Left renal cortex interstitium (tissue), 4 donors: ENCODE measurements around the gene RPS4Y2. TPM values are rescaled to one million over a fixed set of nuclear protein-coding genes. Genes with fewer than 3 reads are reported as not detected.

ENCODE experiments used
- DNase-seq, 4 donors: peaks; one replicate each; pipeline ENCODE4 v3.0.0-alpha.2; 2013; ENCODE audit warnings: low read depth in 4 of 4, low spot score in 2 of 4, missing footprints in 1 of 4
- polyA plus RNA-seq, 4 donors: library from polyadenylated mRNA; unstranded; fragments of 120-200 nt; gene quantifications; one replicate each; pipeline ENCODE4 v1.2.1, GENCODE V29; 2013; ENCODE audit not compliant: insufficient read length in 4 of 4

The RPS4Y2 gene
- polyA plus RNA-seq = under 1 TPM; 0.21 to 0.54 (median 0.35) TPM

DNA sequence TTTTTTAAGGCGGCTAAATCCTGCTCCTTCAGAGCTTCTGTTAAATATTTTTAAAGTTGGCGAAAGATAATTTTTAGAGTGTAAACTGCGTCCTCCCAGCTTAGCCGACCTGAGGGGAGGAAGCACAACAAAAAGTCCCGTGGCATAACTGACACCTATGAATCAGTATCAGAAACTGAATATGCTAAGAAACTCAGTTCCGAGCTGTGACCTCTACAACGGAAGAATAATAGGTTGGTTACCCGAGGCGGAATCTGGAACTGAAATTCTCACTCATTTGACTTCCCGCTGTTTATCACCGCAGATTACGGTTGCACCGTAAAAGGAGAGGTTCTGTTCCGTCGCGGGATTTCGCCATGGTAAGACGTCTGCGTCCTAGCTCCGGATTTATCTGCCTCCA, at the start of gene RPS4Y2:
Gene RPS4Y2, plus strand, starts transcription at position 301 of the 400 bp plus-strand sequence. Its CDS starts 56 bp downstream, at position 357.
- DNase-seq = no peak

- no peak for DNase-seq
These were observed 41.5 kb upstream of the RPS4Y2 start for GRCh38 chrY:20714391-20714790.

DNA sequence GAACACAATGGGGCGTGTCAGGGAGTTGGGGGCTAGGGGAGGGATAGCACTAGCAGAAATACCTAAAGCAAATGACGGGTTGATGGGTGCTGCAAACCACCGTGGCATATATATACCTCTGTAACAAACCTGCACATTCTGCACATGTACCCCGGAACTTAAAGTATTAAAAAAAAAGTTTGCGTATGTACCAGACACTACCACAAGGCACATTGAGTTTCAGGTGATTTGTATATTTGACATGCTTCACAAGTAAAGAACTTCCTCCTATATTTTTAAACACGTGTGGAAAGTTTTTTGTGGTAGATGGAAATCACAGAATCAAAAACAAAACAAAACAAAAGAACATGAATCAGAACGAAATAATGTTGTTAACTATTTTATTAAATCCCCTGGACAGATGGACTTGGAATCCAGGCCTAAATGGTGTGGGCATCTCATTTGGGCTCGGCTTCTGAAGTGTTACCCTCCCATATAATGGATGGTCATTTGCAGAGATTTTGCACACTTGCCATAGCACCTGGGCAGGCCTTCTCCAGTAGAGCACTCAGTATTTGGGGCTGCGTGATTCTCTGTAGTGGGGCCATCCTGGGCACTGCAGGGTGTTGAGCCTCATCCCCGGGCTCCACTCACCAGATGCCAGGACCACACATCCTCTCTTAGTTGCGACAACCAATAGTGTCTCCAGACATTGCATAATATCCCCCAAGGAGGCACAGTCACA, 29.6 kb upstream of the RPS4Y2 start:
- no peak for DNase-seq

DNA sequence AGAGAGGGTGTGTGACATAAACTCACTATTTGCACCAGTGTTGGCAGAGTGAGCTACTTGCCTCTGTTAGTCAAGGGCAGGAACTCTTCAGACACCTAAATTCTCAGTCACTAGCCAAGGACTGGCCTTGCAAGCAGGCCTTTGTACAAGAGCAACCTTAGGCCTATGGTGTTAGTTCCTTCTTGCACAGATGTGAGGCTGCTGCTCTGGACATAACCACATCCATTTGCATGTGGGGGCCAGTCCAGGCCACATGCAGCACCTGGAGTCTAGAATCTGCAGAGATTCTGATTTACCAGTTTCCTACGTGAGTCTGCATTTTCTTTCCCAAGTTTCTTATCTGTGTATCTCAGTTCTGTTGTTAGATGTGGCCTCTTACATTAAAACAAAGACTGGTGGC, 20.7 kb upstream of the RPS4Y2 start:
- DNase-seq = no peak

GRCh38 chrY:20739806-20740205, 16.1 kb upstream of the RPS4Y2 start:
- no peak for DNase-seq

DNA sequence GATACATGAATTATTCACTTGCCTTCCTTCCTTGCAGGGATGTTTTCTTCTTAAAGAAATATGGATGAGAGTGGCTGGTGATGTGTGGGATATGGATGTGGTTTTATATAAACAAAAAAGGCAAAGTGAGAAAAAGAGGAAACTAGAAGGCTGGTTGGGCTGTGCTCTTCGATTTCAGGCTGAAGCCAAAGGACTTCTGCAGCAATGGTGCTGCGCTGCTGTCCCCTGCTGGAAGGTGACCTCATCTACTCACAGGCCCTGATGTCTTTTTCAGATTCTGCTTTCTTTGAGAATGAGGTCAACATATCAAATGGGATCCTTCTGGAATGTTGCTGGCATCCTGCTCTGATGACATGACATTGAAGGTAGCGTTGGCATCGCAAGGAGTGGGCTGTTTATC, 15.3 kb upstream of the RPS4Y2 start:
- DNase-seq = no peak

GRCh38 chrY:20745060-20745459, 10.8 kb upstream of the RPS4Y2 start:
- no peak for DNase-seq

- DNase-seq = no peak
These were observed 9.0 kb upstream of the RPS4Y2 start for GRCh38 chrY:20746919-20747318.

DNA sequence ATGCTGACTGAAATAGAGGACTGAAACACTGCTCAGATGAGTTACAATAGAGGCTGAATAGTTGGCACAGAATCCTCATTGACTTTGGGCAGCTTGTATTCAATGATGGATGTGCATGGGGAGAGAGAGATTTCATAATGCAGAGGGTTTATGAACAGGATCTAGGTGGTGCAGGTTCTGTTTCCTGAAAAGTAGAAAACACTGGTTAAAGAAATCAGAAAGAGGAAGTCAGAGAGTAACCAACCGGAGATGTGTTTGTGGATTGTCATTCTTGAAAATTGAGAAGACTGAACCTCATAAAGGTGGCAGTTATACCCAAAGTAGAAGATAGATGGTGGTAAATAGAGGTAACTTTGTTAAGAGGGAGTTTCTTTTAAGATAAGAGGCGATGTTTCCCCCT, 8.0 kb downstream of the RPS4Y2 start:
- no peak for DNase-seq

DNA sequence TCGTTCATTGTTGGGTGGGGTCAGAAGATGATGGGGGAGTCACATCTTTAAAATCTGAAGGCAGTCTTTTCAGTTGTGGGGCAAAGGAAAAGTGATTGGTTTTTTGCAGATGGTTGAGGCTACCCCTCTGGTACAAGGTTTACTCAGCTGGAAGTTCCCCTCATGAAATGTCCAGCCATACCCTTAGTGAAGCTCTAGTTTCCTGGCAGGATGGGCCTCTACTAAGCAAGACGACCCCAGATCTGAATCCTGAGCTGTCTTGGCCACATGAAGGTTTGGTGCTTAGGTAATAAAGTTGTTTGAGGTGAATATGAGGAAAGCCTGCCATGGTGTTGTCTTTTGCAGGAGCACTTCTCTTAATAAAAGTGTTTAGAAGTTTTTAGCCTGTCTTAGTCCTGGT, 9.2 kb downstream of the RPS4Y2 start:
- no peak for DNase-seq

DNA sequence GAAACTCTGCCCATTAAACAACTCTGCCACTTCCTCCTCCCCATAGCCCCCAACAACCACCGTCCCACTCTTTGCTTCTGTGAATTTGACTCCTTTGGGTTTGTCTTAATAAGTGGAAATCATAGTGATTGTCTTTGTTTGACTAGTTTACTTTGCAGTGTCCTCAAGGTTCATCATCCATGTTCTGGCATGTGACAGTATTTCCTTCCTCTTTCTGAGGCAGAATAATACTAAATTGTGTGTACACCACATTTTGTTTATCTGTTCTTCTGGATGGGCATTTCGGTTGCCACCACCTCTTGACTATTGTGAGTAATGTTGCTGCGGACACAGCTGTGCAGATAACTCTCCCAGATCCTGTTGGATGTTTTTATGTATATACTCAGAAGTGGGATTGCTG, 14.8 kb downstream of the RPS4Y2 start:
- no peak for DNase-seq

GRCh38 chrY:20776104-20776503, 20.2 kb downstream of the RPS4Y2 start:
- no peak for DNase-seq

GRCh38 chrY:20780104-20780654, 24.3 kb downstream of the RPS4Y2 start:
- DNase-seq = no peak

DNA sequence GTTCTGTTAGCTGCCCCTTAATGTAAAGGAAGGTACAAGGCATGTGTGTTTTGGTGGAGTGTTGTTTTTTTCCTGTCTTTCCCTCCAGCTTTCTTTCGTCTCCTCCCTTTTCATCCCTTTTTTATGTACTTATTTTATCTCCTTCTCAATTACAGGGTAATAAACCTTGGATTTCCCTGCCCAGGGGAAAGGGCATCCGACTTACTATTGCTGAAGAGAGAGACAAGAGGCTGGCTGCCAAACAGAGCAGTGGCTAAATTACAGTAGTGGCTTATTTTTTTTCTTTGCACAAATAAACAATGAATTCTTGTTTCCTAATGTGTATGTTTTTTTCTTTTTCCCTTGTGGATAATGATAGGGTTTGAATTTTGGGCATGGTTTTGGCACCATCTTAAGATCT, 24.9 kb downstream of the RPS4Y2 start:
- DNase-seq = no peak

DNA sequence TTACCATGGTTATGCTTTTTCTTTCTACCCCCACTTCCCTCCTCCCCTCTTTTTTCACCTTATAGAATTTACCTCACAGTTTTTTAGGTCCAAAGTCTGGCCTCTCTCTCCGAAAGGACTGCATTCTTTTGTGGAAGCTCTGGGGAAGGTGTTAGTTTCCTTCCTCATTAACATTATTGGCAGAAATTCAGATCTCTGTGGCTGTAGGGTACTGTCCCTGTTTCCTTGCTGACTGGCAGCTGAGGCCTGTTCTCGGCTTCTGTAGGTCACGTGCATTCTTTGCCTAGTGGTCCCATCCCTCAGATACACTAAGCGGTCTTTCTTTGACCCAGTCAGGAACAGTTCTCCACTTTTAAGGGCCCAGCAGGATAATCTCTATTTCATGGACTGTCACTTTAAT, 25.5 kb downstream of the RPS4Y2 start:
- DNase-seq = no peak

DNA sequence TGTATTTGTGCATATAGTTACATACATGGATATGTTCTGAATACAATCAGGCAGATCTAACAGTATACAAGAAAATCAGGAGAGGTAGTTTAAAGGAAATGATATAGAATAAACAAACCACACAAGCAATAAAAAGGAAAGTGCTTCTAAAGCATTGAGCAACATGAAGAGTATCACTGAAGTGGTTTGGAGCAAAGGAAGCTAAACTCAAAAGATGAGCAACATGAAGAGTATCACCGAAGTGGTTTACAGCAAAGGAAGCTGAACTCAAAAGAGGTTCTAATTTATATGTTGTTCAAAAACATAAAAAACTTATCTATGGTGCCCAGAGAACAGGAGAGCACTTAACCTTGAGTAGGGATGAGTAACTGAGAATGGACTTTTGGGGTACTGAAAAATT, 29.1 kb downstream of the RPS4Y2 start:
- no peak for DNase-seq

DNA sequence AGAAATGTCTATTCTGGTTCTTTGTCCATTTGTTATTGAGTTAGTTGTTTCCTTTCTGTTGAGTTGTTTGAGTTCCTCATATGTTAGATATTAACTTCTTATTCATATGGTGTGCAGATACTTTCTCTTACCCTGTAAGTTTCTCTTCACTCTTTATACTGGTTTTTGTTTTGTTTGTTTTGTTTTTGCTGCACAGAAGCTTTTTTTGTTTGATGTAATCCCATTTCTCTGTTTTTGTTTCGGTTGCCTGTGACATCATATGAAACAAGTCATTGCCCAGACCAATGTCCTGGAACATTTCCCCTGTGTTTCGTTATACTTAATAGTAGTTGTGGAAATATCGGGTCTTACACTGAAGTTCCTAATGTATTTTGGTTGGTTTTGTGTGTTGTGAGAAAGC, 31.2 kb downstream of the RPS4Y2 start:
- DNase-seq = no peak

- DNase-seq = no peak
These were observed 42.6 kb downstream of the RPS4Y2 start for GRCh38 chrY:20798351-20799049.

DNA sequence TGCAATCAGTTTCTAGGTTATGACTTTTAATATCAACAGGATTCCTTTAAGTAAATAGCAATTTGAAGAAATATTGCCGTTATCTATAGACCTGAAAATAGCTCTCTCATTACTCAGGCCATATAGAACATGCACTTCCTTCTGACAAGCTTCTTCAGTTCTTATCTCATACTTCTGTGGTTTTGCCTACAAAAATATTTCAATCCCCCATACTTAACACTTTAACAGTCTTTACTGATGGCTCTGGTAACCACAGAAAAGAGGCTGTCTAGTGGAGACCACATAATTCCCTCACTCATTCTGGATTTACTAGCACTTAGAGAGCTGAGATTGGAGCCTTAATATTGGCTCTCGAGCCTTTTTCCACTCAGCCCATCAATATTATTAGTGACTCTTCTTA, 46.8 kb downstream of the RPS4Y2 start:
- no peak for DNase-seq

- no peak for DNase-seq
These were observed 50.3 kb downstream of the RPS4Y2 start for GRCh38 chrY:20806243-20806642.

DNA sequence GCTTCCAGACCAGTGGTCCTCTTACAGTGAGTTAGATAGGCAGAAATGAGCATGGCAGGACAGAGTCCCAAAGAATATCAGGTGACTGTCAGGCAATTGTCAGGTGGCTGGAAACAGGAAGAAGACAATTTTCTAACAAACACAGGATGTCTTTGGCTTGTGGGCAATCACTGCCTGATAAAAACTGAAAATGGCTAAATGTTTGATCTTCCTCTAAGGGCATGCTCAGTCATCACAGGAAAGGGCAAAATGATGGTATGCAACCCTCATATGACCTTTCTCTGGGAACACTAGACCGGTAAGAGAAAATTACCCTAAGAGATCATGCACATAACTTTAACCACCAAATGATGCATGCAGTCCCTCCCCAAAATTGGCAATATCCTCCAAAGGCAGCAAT, 57.6 kb downstream of the RPS4Y2 start:
- DNase-seq = no peak

GRCh38 chrY:20814794-20815193, 58.9 kb downstream of the RPS4Y2 start:
- DNase-seq = no peak
